Mesodermal cell (in vitro differentiated cells): Measurements from ENCODE around the gene CDKN1C.

Experiments used
- H3K27ac ChIP-seq: 2 replicates; pipeline ENCODE4 v1.7.0; 2013; ENCODE audit warnings: mild to moderate bottlenecking, low read depth, low read length, moderate library complexity; ENCODE audit not compliant: severe bottlenecking
- H3K36me3 ChIP-seq: 2 replicates; pipeline ENCODE4 v1.7.1; 2013; ENCODE audit warnings: mild to moderate bottlenecking, low read length, moderate library complexity; ENCODE audit not compliant: control insufficient read depth, insufficient read depth
- H3K4me1 ChIP-seq: one replicate; pipeline ENCODE4 v1.7.1; 2013; ENCODE audit warnings: mild to moderate bottlenecking, low read length; ENCODE audit not compliant: insufficient read depth, control insufficient read depth, poor library complexity, severe bottlenecking
- H3K4me3 ChIP-seq: 2 replicates; pipeline ENCODE4 v1.7.0; 2013; ENCODE audit warnings: low read length, control low read depth, mild to moderate bottlenecking; ENCODE audit not compliant: insufficient read depth, poor library complexity, severe bottlenecking; ENCODE audit errors: extremely low read depth
- H3K9me3 ChIP-seq: 2 replicates; pipeline ENCODE4 v1.7.1; 2013; ENCODE audit warnings: mild to moderate bottlenecking, low read length, moderate library complexity; ENCODE audit not compliant: control insufficient read depth
- WGBS, 2 experiments: methylation state at CpG; one replicate each; pipeline ENCODE4 v1.1.5; 2013; ENCODE audit warnings: missing lambda C conversion rate in 2 of 2; ENCODE audit not compliant: insufficient coverage in 2 of 2; 5-methylcytosine and 5-hydroxymethylcytosine counted together

CDKN1C gene

GRCh38 chr11:2929531-2929949 is 44.0 kb upstream of the CDKN1C start:
- Histone ChIP-seq H3K4me3 (peak overlapping the region; percentile 78), H3K27ac (peak overlapping the region; percentile 88)
- WGBS, 2 experiments: 1 to 2% methylated on average over 38 to 39 of the region's 48 CpGs

DNA sequence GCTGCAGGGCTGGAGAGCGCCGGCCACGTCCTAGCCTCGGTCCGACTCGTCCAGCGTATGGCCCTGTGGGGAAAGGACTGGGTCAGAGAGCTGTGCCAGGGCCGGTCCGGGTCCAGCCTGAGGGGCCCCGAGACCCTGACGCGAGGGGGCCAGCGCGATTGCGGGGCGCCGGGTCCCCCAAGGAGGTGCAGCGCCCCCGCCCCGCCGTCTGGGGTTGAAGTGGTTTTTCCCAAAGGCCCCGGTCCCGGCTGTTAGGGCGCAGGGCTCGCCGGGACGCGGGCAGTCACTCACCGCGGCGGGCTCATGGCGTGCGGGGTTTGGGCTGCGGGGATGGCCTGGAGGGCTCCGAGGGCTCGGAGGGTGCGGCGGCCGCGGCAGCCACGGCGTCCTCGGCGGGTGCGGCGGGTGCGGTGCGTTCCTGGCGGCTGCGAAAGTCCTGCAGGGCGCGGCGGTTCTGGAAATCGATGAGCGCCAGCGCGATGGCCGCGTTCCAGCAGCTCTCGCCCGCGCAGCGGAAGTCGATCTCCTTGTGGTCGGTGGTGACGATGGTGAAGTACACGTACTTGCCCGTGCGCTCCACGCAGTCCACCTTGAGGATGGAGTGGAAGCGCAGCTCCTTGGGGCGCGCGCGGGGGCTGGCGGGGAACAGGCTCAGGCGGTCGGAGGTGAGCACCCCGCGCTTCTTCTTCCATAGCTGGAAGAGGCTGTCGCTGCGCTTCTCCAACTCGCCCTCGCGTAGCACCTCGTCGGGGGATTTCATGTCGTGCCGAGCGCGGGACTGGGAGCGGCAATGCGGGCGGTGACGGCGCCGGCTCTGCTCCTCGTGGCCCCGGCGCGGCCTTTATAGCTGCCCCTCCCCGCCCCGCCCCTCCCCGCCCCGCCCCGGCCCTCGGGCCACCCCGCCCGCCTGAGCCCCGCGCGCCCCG is 43.3 kb upstream of the CDKN1C start, which contains the start of gene PHLDA2:
TSS of gene PHLDA2 (minus strand) at position 816 of the 926 bp plus-strand sequence. CDS start at position 760, 56 bp downstream.
- WGBS, 2 experiments: 1% methylated on average over 77 to 90 of the region's 113 CpGs
- Histone ChIP-seq H3K27ac (peak within 1 kb of the TSS; percentile 88), H3K4me3 (peak within 1 kb of the TSS; percentile 78), H3K9me3 (no peaks in the 10 kb centered on the region), H3K36me3 (peaks cover 6% of the 10 kb centered on the region), H3K4me1 (peaks cover 23% of the 10 kb centered on the region)

More at GRCh38 chr11:2929531-2929949, 44.0 kb upstream of the CDKN1C start:
- Histone ChIP-seq H3K4me1 (peaks cover 23% of the 10 kb centered on the region), H3K36me3 (peaks cover 4% of the 10 kb centered on the region), H3K9me3 (no peaks in the 10 kb centered on the region)

GRCh38 chr11:2927851-2928604 is 42.5 kb upstream of the CDKN1C start:
- Histone ChIP-seq H3K36me3 (peaks cover 6% of the 10 kb centered on the region), H3K4me1 (peaks cover 19% of the 10 kb centered on the region), H3K9me3 (no peaks in the 10 kb centered on the region), H3K4me3 (peak overlapping the region; percentile 78), H3K27ac (no peak overlapping the region)
- 19 to 28% methylated on average over 16 to 23 of the region's 25 CpGs for WGBS, 2 experiments

DNA sequence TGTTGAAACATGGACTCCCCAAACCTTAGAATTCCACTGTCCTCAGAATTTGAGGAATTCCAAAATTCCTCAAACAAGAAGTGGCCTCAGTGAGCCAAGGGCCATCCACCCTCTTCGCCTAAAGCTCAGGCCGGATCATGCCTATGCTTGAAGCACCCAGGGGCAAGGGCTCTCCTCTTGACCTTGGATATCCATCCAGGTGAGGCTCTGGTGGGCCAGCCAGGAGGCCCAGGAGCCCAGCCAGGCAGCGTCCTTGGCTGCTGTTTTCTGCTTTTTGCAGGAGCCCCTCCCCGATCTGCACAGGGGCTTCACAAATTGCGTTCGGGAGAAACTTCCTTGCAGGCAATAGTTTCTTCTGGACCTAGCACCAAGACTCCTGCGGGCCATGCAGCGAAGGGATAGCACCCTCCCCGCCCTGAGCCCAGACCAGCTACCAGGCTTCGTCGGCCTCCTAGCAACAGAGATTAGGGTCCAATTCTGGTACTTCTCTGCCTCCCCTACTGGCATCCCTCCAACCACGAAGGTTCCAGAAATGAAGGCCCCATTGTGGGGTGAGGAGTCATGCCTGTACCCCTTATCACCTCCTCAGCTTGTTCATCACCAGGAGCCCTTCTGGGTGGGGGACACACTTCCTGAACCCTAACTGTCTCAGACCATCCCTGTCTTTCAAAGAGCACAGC is 41.7 kb upstream of the CDKN1C start:
- H3K27ac ChIP-seq: no peak overlapping the region
- H3K4me3 ChIP-seq: peak overlapping the region; percentile 78
- H3K36me3 ChIP-seq: peaks cover 6% of the 10 kb centered on the region
- WGBS, 2 experiments: 87 to 93% methylated on average over 10 to 11 of the region's 12 CpGs
- peaks cover 18% of the 10 kb centered on the region for H3K4me1 ChIP-seq
- H3K9me3 ChIP-seq: no peaks in the 10 kb centered on the region

- Histone ChIP-seq H3K9me3 (no peaks in the 10 kb centered on the region), H3K4me3 (no peak overlapping the region), H3K4me1 (peaks cover 18% of the 10 kb centered on the region), H3K36me3 (peaks cover 6% of the 10 kb centered on the region), H3K27ac (no peak overlapping the region)
- WGBS, 2 experiments: 89 to 90% methylated on average over 7 to 8 of the region's 11 CpGs
Measured at GRCh38 chr11:2926611-2927051, 41.1 kb upstream of the CDKN1C start.

DNA sequence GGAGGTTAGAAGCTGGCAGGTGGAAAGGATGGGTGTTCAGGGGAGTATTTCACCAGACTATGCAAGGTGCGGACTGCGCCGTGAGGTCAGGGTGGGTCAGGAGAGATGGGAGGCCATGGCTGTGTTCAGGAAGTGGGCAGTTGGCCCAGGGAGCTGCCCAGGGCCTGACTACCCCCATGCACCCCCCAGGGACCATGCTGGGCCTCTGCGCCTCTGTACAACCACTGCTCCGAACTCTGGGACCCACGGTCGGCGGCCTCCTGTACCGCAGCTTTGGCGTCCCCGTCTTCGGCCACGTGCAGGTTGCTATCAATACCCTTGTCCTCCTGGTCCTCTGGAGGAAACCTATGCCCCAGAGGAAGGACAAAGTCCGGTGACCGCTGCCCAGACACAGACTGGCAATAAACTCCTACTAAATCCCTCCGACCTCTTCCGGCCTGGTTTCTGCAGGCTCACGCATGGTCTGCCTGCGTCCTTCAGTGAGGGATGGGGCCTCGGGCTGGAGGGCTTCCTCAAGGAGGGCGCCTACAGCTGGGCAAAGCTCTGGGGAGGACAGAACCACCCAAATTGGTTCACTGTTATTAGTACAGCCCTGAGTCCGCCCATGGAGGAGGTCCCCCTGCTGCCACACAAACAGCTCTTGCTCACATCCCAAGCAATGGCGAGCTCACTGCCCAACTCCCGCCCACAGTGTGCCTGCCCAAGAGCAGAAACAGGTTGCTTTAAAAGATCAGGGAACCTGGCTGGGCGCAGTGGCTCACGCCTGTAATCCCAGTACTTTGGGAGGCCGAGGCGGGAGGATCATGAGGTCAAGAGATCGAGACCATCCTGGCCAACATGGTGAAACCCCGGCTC is 39.5 kb upstream of the CDKN1C start:
- Histone ChIP-seq H3K36me3 (peaks cover 6% of the 10 kb centered on the region), H3K4me1 (peaks cover 12% of the 10 kb centered on the region), H3K27ac (no peak overlapping the region), H3K4me3 (no peak overlapping the region), H3K9me3 (no peaks in the 10 kb centered on the region)
- 90 to 93% methylated on average over 27 to 28 of the region's 30 CpGs for WGBS, 2 experiments

DNA sequence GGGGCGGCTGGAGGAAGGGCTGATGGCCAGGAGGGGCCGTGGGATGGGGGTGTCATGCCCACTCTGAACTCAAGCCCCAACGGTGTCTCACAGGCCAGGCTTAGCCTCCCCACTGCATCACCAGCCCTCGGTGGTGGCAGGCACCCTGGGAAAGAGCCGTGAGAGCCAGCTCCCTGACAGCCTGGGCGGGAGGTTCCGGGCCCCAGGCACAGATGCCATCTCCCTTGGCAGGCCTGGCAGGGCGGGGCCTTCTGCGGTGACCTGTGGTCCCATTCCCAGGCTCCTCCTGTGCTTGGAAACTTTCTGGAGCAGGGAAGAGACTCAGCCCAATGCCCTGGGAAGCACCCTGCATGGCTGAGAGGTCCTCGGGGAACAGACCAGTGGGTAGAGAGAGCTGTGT is 38.8 kb upstream of the CDKN1C start:
- Histone ChIP-seq H3K9me3 (no peaks in the 10 kb centered on the region), H3K4me1 (peaks cover 12% of the 10 kb centered on the region), H3K27ac (no peak overlapping the region), H3K4me3 (no peak overlapping the region), H3K36me3 (peaks cover 6% of the 10 kb centered on the region)
- WGBS, 2 experiments: 83 to 95% methylated on average over 10 of the region's 10 CpGs

DNA sequence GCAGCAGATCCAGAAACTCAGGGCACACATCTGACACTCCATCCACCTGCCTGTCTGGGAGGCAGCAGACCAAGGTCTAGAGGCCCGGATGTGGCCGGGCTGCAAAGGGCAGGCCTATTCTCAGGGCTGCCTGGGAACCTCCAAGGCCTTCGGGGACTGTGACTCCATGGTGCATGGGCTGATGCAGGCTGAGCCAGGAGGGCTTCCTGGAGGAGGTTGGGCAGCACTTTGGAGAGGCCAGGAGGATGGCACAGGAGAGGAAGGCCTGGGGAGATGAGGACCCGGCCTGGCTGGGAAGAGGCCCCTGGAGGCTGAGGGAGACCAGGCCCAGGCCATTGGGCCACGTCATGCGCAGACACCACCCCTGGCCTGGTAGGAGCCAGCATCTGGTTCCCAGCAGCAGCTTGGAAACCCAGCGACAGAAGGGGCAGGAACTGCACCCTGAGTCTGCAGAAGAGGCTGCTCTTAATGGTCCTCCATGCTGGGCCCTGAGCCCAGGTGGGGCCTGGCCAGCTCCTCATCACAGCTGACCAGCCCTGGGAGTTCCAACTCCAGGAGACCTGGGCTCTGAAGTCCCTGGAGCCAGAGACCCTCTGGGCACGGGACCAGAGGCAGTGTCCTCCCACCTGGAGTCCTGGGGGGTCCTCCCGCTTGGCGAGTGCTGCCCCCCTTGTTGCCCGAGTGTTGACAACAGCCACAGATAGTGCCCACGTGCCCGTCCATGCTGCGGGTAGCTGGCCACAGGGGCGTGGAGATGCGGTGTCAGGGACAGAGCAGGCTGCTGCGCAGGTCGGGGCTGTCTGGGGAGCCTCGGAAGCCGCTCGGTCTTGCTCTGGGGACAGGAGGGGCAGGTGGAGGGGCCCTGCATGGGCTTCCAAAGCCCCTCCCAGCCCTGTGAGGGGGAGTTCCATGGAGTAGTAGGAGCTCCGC is 38.1 kb upstream of the CDKN1C start:
- H3K9me3 ChIP-seq: no peaks in the 10 kb centered on the region
- WGBS, 2 experiments: 94% methylated on average over 22 of the region's 22 CpGs
- H3K4me1 ChIP-seq: peaks cover 12% of the 10 kb centered on the region
- no peak overlapping the region for H3K27ac ChIP-seq
- peaks cover 9% of the 10 kb centered on the region for H3K36me3 ChIP-seq
- H3K4me3 ChIP-seq: no peak overlapping the region

GRCh38 chr11:2922655-2923054 is 37.1 kb upstream of the CDKN1C start:
- Histone ChIP-seq H3K36me3 (peaks cover 9% of the 10 kb centered on the region), H3K27ac (no peak overlapping the region), H3K4me1 (peaks cover 12% of the 10 kb centered on the region), H3K9me3 (no peaks in the 10 kb centered on the region), H3K4me3 (no peak overlapping the region)
- WGBS, 2 experiments: 83 to 92% methylated on average over 2 to 3 of the region's 3 CpGs
